ENCODE results near the gene ADCY2.

ADCY2 gene

DNA sequence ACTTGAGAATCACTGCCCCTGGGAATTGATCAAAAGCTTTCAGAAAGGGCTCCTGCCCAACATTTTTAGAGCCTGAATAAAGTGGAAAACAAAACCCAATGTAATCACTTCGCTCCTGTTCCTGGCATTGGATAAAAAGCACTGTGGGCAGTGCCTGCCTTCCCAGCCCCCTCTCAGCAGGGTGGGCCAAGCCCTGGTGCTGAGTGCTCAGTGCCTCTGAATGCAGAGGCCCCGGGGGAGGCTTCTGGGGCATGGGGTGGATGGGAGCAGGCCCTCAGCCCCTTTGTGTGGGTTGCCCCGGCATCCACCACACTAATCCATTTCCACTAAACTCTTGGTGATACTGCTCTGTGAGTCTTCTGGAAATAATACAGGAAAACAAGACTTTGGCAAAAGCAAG lies 399.4 kb downstream of the ADCY2 start:
- DNase-seq: no peak

DNA sequence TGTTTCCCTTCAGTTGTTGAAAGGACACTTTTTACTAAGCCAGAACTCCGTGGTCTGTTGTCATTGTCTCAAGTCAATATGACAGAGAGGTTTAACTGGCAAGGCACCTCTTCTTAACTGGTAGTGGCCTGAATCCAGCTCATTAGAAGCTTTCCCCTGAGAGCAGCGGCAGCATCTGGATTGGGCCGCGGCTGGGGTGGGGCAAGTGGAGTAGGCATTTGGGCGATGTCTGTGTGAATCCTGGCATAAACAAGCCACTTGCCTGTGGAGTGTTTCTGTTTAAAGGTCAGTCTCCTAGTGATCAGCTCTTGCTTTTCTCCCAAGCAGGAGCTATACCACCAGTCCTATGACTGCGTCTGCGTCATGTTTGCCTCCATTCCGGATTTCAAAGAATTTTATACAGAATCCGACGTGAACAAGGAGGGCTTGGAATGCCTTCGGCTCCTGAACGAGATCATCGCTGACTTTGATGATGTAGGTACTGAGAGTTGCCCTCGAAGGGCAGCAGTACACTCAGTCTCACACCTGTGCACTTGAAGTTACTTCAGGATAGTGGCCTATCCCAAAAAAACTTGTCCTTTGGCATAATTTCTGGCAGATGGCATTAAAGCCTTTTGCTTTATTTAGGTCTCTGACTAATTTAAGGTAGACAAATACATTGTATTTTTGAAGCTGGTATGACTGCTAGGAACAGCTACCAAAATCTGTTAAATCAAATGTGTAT lies 406.1 kb downstream of the ADCY2 start:
- no peak for DNase-seq

DNA sequence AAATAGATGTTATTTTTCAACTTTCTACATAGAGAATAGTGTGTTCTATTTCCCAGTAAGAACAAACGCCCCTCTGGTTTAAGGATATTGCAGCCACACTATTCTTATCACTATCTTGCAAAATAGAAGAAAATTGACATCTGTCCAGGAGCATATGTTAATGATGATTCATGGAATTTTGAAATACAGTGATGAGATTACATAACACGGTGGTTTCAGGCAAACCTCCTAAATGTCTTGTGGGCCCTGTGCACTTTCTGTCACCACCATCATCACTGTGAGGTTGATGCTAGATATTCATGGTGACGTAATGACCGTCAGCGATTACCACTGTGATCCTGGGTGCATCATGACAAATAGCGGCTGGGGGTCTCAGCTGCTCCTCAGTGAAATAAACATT lies 406.9 kb downstream of the ADCY2 start:
- peak; percentile 81 for DNase-seq

DNA sequence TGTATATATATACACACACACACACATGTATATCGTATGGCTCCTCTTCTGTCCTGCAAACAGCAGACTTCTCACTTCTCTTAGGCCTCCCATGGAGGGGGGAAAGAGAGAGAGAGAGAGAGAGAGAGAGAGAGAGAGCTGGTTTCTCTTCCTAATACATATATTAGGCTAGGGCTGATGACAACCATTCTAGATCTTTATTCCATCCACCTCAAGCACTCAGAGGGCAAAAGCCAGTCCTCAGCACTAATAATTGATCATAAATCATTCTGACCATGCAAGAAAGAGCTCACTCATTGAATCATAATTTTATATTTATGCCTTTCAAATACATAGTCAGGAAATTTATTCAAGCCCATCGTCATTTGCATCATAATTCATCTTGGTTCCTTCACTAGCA lies 408.0 kb downstream of the ADCY2 start:
- no peak for DNase-seq

DNA sequence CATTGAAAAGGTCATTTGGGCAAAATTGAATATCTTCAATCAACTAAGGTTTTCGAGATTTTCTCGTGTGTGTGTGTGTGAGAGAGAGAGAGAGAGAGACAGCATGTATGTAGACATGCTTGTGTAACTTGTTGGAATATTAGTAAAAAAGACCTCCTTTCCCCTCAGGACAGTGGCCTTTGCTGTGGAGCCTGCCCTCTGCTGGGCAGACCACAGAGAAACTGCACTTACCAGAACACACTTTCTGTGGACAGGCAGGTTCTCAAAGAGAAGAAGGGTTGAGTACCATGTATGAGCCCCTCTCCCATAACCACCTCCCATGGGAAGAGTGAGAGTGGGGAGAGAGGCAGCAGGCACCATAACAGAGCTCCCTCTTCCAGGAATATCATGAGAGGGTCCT lies 409.4 kb downstream of the ADCY2 start:
- DNase-seq: peak; percentile 34

DNA sequence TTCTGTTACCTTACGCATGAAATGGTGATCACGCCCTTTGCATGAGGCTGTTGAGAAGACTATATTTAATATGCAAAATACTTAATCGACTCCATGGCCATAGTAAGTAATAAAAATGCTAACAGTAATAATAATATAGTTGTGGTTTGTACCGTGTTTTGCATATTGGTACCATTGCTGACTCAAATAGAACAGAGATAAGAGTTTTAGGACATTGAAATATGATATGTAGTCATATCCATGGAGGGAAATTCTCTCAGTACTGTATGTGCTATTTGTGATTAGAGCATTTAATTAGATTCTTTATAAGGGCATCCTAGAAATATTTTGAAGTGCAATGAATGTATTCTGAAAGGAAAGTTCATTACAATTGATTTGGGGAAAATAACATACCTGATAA lies 413.1 kb downstream of the ADCY2 start:
- DNase-seq: no peak

DNA sequence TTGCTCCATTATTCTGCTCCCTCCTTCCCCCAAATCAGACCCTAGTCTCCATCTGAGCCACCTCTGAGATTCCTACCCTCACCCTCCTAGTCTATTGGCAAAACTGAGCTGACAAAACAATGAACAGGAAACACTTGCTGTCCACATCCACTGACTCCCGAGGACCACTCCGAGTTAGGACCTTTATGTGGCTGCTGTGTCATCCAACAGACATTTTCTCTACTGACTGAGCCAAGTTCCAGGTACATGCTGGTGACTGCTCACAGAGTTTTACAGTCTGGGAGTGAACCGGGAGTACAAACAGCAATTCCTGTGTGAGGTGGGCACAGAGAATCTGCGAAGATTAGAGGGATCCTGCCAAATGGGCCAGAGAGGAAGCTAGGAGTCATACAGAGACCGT lies 415.8 kb downstream of the ADCY2 start:
- DNase-seq: no peak

DNA sequence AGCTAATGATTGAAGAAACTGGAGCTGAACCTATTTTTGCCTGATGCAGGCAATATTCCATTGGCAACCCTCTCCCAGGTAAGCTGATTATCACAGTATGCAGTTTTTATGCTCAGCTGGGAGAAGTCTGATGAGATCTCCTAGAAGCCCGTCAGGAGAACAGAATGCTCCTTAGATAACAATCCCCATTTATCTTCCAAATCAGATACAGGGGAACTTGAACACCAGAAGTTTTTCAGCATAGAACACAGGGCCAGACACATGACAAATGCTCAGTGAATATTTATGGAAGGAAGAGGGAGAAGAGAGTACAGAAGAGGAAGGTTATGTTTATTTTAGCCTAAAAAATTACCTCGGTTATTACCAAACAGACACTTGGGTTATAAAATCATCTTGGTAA lies 417.1 kb downstream of the ADCY2 start:
- DNase-seq: no peak

DNA sequence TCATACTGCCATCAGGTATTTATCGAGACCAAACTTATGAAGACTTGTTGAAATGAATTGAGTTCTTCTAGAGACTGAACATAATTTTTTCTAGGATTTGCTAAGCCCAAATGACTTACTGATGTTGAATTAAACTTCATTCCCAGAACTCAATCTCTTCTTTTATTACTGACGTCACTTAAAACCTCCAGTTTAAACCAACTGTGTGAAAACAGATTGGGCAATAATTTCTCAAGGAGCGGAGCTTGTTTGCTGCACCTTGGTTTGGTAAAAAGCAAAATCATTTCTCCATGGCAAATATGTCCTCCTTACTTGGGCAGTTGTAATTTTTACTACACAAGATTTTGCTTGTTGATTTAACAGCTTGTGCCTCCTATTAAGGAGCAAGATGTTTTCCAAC lies 417.6 kb downstream of the ADCY2 start:
- no peak for DNase-seq

DNA sequence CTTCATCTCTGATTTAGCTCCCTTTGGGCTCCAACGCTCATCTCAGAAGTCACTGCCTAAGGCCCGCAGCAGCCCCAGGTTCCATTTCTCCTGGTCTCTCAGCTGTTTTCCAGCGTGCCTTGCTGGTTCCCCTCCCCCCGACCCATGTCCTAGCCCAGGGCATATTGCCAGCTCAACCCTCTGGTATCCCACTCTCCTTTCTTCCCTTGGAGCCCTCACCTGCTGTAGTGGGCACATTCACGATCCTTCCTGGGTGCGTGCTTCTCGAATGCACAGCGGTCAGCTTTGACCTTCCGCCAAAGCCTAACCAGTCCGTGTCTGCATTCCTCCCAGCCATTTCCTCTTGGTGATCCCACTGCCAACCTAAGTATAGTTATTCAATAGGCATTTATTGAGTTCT lies 418.9 kb downstream of the ADCY2 start:
- no peak for DNase-seq

DNA sequence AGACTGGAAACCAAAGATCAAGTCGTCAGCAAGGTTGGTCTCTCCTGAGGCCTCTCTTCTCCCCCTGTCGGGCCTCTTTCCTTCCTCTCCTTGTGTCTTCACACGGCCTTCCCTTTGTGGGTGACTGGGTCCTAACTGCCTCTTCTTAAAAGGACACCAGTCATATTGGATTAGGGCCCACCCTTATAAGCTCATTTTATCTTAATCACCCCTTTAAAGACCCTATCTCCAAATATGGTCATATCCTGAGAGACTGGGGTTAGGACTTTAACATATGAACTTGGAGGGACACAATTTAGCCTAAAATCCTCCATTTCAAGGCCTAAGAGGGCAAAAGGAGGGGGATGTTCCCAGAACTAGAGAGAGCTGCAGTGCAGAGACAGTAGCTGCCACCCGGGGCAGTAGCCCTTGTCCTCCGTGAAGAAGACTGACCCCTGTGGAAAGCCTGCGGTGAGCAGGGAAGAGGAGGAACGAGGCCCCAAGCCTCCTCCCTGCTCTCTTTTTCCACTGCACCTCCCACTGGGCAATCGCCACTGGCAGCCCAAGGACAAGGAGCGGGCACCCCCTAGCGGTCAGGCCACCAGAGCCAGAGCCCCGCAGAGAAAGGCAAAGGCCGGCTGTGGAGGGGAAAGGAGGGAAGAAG lies 420.1 kb downstream of the ADCY2 start:
- DNase-seq: peak; percentile 86

DNA sequence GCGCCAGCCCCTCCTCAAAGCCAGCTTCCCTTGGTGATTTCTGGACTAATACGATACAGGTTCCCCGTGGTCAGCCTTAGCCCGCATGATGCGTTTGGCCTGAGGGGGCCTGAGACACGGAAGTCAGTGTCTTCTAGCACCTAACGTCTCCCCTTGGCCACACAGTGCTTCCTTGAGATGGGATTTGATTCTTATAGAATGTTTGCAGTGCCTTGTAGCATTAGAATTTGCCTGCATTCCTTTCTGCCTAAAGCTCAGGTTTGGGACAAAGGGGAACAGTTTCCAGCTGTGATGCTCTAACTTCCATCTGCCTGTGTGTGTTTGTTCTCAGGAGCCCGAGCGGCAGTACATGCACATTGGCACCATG lies 420.6 kb downstream of the ADCY2 start:
- no peak for DNase-seq

DNA sequence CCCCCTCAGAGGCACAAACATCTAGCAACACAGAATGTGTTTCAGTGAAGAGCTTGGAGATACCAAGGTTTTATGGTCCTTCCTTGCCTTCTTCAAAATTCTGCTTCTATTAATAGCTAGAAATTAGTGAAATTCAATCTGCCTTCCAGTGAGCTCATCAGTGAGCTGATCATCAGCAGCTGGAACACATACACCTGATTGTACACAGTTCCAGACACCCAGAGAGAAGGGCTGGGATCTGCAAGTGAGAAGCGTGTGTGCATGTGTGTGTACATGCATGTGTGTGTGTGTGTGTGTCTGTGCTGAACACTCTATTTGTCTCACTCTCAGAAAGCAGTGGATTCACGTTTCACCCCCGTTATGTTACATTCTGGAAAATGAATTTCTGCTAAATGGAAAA lies 426.5 kb downstream of the ADCY2 start:
- DNase-seq: no peak

DNA sequence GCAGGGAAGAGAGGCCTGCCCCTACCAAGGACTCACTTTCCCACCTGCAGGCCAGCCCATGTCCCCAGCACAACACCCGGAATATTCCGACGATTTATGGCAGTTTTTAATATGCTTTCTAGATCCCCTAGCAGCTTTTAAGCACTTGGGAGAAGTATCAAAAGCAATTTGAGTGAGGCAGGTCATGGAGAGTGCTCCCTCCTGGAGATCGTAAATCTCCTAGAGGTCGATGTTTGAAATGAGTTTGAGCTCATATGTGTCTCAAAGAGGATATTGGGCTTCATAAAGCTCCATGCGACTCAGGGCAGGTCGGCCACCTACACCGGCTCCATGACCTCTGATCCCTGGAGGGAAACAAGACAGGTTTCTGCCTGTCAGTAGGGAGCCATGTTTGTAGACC lies 427.7 kb downstream of the ADCY2 start:
- DNase-seq: no peak

DNA sequence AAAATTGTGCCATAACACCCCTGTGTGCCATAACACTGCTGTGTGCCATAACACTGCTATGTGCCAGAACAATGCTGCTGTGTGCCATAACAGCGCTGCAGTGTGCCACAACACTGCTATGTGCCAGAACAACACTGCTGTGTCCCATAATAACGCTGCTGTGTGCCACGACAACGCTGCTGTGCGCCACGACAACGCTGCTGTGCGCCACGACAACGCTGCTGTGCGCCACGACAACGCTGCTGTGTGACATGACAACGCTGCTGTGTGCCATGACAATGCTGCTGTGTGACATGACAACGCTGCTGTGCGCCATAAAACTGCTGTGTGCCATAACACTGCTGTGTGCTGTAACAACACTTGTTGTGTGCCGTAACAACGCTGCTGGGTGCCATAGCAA lies 429.1 kb downstream of the ADCY2 start:
- DNase-seq: no peak

DNA sequence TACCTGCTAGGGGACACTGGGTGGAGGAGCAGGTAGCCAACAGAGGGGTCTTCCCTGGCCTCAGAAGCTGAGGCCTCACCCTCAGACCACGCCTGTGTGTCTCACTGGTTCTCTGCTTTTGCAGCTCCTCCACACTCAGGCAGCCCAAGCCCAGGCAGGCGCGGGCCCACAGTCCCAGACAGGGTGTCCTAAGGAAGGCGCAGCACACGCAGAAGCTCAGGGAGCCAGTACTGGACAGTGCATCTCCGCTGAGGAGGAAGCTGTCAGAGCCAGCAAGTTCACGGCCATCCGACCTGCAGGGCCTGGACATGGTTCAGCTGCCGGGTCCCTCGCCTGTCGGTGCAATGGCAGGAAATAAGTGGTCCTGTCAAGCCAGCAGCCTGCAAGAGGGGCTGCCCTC lies 429.7 kb downstream of the ADCY2 start:
- no peak for DNase-seq

DNA sequence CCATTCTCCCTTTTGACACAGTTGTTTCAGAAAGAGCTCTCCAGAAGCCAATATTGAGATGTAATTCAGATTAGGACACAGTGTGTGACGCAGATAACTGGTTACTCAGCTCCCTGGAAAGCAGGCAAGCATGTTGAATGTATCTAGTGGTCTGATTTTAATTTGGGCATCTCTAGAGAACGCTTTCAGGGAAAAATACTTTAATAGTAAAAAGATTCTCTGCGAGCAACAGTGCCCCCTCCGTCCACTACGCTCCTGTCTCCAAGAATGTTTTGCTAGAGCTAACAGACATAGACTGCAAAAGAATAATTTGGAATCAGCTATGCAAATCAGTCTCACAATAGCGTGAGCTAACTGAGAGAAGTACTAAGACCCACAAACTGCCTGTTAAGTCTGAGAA lies 431.7 kb downstream of the ADCY2 start:
- DNase-seq: no peak

DNA sequence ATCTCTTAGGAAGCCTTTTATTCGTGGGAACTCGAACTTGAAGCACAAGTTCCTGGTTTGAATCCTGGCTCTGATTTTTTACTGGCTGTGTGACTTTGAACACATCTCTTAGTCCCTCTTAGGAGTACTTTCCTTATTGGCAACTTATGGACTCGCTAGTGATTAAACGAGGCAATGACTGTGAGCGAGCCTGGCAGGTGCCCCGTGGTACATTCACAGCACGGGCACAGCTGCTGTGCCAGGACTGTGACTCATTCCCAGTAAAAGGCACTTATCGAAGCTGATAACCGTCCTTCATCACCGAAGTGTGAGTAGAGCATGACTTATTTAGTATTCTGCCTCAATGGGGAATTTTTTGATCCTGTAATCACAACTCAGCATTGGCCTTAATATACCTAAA lies 432.3 kb downstream of the ADCY2 start:
- no peak for DNase-seq

DNA sequence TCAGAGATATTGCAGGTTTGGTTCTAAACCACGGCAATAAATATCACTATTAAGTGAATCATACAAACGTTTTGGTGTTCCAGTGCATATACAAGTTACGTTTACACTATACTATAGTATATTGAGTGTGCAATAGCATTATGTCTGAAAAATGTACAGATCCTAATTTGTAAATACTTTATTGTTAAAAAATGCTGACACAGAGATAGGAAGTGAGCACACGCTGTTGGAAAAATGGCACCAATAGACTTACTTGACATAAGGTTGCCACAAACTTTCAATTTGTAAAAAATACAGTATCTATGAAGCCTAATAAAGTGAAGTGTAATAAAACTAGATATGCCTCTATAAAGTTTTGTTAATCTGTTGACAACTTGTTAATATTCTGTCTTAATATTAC lies 439.0 kb downstream of the ADCY2 start:
- DNase-seq: no peak

DNA sequence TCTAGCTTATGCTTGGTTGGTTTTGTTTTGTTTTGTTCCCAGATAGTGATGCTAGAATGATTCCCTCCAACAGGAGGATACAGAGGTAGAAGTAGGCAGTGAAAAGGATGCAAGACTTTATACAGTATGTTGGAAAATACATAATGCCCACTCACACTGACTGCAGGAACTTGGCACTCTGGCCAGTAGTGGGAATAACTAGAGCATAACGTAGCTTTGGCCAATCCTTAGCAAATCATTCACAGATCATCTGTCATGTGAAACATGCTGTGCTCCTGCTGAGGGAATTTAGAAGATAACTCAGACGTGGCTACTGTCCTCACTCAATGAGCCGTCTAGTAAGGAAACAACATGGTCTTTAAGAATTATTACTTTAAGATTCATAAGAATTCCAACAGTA lies 441.5 kb downstream of the ADCY2 start:
- DNase-seq: no peak

DNA sequence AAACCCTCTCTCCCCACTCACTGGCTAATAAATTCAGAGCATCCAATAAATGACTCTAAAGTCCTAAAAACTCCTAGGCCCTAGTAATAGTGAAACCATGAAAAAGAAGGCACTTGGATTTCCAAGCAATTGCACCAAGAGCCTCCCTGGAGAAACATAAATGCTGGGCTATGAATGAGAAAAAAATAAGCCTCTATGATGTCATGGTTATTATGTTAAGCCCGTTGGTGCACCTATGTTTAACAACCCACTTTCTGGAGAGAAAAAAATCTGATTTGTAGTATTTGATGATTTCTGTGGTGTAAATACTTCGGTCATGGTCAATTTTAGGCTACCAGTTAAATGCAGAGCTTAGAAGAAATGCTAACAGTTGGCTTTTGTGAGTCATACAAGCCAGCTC lies 446.6 kb downstream of the ADCY2 start:
- DNase-seq: no peak

DNA sequence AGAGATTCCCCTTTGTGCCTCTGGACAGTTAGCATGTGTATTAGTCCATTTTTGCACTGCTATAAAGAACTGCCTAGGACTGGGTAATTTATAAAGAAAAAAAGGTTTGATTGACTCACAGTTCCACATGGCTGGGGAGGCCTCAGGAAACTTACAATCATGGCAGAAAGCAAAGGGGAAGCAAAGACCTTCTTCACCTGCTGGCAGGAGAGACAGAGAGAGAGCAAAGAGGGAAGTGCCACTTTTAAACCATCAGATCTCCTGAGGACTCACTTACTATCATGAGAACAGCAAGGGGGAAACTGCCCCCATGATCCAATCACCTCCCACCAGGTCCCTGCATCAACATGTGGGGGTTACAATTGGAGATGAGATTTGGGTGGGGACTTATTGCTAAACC lies 449.0 kb downstream of the ADCY2 start:
- no peak for DNase-seq

DNA sequence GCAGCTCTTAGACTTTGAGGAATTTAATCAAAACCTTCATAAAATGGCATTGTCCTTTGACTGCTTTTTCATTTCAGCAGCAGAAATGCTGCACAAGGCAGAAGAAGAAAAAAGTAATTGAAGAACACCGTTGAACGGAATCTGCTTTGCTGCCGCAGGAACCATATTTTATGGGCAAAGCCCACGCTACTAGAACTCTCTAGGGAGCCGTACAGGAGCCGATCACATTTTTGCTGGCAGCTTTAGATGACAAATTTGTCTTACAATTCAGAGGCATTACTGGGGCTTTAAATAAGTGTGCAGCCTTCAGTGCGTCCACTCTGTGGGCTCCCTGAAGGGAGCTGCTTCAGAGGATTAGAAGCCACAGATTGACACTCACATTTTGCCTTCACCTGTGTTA lies 449.6 kb downstream of the ADCY2 start:
- no peak for DNase-seq

DNA sequence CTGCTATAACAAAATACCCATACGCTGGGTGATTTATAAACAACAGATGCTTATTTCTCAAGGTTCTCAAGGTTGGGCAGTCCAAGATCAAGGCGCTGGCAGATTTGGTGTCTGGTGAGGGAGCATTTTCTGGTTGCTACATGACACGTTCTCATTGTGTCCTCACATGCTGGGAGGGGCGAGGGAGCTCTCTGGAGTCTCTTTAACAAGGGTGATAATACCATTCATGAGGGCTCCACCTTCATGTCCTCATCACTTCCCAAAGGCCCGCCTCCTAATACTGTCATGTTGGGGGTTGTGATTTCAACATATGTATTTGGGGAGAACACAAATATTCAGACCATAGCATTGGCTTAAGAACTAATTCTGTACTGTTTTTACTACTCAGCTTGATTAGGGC lies 450.4 kb downstream of the ADCY2 start:
- no peak for DNase-seq

DNA sequence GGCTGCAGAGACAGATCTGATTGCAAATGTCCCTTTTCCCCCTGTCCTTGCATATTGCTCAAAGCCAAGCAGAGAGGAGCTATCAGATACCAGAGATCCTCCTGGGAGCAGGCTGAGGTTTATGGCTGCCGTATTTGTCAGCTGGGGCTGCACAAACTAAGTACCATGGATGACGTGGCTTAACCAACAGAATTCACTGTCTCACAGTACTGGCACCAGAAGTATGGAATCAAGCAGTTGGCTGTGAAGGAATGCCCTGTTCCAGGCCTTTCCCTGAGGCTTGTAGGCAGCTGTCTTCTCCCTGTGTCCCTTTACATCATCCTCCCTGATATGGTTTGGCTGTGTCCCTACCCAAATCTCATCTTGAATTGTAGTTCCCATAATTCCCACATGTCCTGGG lies 452.4 kb downstream of the ADCY2 start:
- no peak for DNase-seq

All from hematopoietic multipotent progenitor cell treated with erythropoietin and hydrocortisone succinate and interleukin-3 and kit ligand, for 4 days (in vitro differentiated cells).